ENCODE measurements around the gene CRKL.

DNA sequence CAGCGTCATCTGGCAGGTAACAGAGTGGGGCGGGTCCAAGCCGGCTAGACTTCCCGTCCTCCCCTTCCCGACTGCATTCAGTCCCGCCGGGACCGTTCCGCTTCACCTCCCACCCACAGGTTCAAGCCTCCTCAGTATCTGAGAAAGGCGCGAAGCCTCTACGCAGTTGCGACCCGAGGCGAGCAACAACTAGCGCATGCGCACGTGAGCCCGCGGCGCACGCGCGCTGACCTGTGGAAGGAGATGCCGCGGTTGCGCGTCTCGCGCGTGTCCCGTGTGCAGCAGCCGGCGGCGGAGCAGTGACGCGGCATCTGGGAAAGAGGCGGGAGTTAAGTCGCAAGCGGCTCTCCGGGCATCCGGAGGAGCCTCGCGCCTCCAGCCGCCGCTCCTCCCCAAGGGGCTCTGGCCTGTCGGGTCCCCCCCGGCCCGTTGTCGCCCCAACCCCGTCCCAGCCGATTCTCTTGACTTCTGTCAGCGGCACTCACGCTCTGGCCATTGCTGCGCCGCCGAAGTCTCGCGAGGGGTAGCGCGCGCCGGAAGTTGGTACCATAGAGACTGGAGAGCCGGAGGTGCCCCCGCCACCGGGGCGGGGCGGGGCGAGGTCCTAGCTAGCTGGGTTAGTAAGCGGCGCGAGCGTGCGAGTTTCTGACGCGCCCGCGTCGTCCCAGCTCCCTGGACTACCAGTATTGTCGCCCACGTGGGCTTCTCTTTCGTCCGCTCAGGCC lies 84.6 kb downstream of the CRKL start, which contains the start of gene THAP7:
- TF ChIP-seq EZH2 (IDR thresholded peaks at IDR 0.05; ENCODE audit: borderline replicate concordance, low read depth, low read length, severe bottlenecking) = no peak
- TF ChIP-seq, protein P1, sequence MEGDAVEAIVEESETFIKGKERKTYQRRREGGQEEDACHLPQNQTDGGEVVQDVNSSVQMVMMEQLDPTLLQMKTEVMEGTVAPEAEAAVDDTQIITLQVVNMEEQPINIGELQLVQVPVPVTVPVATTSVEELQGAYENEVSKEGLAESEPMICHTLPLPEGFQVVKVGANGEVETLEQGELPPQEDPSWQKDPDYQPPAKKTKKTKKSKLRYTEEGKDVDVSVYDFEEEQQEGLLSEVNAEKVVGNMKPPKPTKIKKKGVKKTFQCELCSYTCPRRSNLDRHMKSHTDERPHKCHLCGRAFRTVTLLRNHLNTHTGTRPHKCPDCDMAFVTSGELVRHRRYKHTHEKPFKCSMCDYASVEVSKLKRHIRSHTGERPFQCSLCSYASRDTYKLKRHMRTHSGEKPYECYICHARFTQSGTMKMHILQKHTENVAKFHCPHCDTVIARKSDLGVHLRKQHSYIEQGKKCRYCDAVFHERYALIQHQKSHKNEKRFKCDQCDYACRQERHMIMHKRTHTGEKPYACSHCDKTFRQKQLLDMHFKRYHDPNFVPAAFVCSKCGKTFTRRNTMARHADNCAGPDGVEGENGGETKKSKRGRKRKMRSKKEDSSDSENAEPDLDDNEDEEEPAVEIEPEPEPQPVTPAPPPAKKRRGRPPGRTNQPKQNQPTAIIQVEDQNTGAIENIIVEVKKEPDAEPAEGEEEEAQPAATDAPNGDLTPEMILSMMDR (IDR thresholded peaks at IDR 0.05; ENCODE audit: borderline replicate concordance, extremely low read depth, low read length, poor library complexity, severe bottlenecking) = no peak

All from DND-41 (cell line).